Activated naive CD4-positive, alpha-beta T cell treated with anti-CD3 and anti-CD28 coated beads for 36 hours (primary cell): ENCODE results near the gene DNAI1. TPM values are rescaled to one million over a fixed set of nuclear protein-coding genes. Genes with fewer than 3 reads are reported as not detected.

Source experiments
- CTCF ChIA-PET: fragments of 350-600 bp; sonication (Branson Sonifier 250); formaldehyde crosslinking; loops from one replicate; lab custom pipeline; 2021; ENCODE audit warnings: antibody characterized with exemption; lab: Charles Lee
- DNase-seq: peaks from one replicate; pipeline ENCODE4 v3.0.0-alpha.2; 2020
- H3K27ac Mint-ChIP-seq: one replicate; pipeline ENCODE4 v1.8.0; 2021; ENCODE audit warnings: mild to moderate bottlenecking, mixed read lengths
- H3K27me3 Mint-ChIP-seq: one replicate; pipeline ENCODE4 v1.8.0; 2021; ENCODE audit warnings: low read depth, mixed read lengths
- H3K36me3 Mint-ChIP-seq: one replicate; pipeline ENCODE4 v1.8.0; 2021; ENCODE audit warnings: low read depth, mixed read lengths
- H3K4me1 Mint-ChIP-seq: one replicate; pipeline ENCODE4 v1.8.0; 2021; ENCODE audit warnings: low read depth, mixed read lengths
- H3K4me3 Mint-ChIP-seq: one replicate; pipeline ENCODE4 v1.8.0; 2021; ENCODE audit warnings: mild to moderate bottlenecking, moderate library complexity, mixed read lengths
- H3K9me3 Mint-ChIP-seq: one replicate; pipeline ENCODE4 v1.8.0; 2021; ENCODE audit warnings: mixed read lengths
- intact Hi-C: fragments of 100-400 bp; cut with micrococcal nuclease; formaldehyde crosslinking; loops from one replicate; pipeline ENCODE4 v1.15.1; 2023
- total RNA-seq, 2 experiments: library from RNA; stranded (reverse); gene quantifications; one replicate each; pipeline ENCODE4 v1.2.3, GENCODE V29; 2021

DNAI1 gene
- total RNA-seq, 2 experiments from 2014 or later: 0.26 TPM; not detected in 1

DNA sequence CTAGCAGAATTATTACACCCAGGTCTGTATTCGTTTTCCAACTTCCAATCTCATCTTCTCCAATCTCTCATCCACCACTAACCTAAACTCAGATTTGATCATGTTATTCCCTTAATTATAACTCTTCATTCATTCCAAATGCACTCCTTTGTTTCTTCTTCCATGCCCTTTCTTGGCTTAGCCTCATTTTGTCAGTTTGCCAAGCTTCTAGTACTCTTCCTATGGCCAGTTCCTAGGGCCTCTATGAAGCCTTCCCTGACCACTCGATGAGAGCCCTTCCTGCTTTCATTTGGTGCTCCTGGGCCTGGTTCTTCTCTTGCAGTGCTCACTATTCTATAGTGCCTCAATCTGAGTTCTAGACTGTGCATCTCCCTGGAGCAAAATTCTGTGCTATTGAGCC lies 6.0 kb upstream of the DNAI1 start:
- H3K9me3 Mint-ChIP-seq: no peaks in the 10 kb centered on the region
- H3K4me1 Mint-ChIP-seq: peaks cover 31% of the 10 kb centered on the region
- no peak overlapping the region for H3K4me3 Mint-ChIP-seq
- H3K27me3 Mint-ChIP-seq: no peaks in the 10 kb centered on the region
- CTCF ChIA-PET: no interaction called here
- H3K36me3 Mint-ChIP-seq: no peaks in the 10 kb centered on the region
- no peak overlapping the region for H3K27ac Mint-ChIP-seq
- intact Hi-C loops: loop anchor here (10.0 kb wide), 1 partner anchor 278 kb away; the partner anchor contains the start of gene UBAP1
- no peak for DNase-seq

DNA sequence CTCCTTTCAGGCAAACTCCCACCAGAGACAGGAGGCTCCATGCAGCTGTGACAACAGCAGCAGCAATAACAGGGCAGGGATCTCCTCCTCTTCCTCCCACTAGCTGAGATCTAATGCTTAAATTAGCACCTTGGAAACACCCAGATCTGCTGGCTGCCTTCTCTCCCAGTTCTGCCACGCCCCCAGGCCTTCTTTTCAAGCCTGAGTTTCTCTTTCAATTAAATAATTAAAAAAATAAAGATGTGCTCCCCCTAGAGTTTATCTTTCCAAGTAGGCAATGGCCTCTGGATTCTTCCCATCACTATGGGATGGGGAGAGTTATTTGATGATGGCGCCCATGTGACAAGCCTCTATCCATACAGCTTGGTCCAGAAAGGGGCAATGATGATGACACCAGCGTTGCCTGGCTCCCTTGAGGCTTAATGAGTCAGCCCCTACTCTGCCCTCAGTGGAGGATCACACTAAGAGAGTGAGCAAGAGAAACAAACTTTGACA lies 4.0 kb upstream of the DNAI1 start:
- H3K4me3 Mint-ChIP-seq: no peak overlapping the region
- intact Hi-C loops: loop anchor here (5.0 to 10.0 kb wide), 4 partner anchors 280 to 658 kb away; partner anchors contain the start of genes DCAF12, UBAP1 and UBE2R2
- peaks cover 40% of the 10 kb centered on the region for H3K4me1 Mint-ChIP-seq
- H3K27ac Mint-ChIP-seq: no peak overlapping the region
- H3K9me3 Mint-ChIP-seq: no peaks in the 10 kb centered on the region
- peak; percentile 53 for DNase-seq
- H3K36me3 Mint-ChIP-seq: no peaks in the 10 kb centered on the region
- no peaks in the 10 kb centered on the region for H3K27me3 Mint-ChIP-seq
- CTCF ChIA-PET: interaction anchor here (0.5 to 1.1 kb wide), 8 partner anchors 48 to 488 kb away, joined by 3 to 4 read pairs (median 3); no protein-coding TSS in a partner anchor

DNA sequence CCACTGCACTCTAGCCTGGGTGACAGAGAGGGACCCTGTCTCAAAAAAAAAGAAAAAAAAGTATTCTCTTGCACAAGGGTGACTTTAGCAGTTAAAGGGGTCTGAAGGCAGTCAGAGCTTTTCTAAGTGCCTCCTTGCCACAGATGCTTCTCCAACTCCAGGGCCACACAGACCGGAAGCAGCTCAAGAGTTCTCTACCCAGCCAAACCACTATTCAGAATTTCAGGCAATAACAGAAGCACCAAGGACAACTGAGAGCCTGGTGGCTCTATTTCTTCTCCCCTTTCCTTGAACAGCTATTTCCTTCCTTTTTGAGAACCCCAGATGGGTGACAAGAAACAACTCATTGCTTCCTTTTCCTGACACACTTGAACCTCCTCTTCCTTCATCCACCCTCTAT lies 2.5 kb upstream of the DNAI1 start:
- Mint-ChIP-seq H3K27me3 (peaks cover 1% of the 10 kb centered on the region), H3K4me1 (peaks cover 43% of the 10 kb centered on the region), H3K36me3 (no peaks in the 10 kb centered on the region), H3K9me3 (no peaks in the 10 kb centered on the region), H3K27ac (no peak overlapping the region), H3K4me3 (no peak overlapping the region)
- no peak for DNase-seq
- intact Hi-C loops: loop anchor here (5.0 to 10.0 kb wide), 4 partner anchors 281 to 656 kb away; partner anchors contain the start of genes DCAF12, UBAP1 and UBE2R2
- CTCF ChIA-PET: interaction anchor here (0.7 to 1.2 kb wide), 5 partner anchors 12 to 62 kb away, joined by 3 to 4 read pairs (median 4); no protein-coding TSS in a partner anchor

DNA sequence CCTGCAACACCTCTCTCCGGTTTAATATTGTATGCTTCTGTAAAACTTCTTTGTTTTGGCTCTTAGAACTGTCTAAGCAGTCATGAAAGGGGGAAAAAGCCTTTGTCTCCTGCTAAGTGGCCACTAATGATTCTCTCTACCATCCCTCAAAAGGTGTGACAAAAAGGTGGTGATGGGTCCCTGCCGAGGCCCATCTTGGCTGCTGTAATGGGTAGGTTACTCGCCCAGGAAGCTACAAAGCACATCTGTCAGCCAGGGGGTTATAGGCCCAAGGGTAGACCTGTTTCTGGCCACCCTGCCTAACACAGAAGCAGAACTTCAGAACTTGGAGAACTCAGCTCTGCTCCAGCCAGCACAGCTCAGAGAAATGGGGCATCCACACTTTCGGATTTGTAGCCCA lies 1.9 kb upstream of the DNAI1 start:
- DNase-seq: no peak
- Mint-ChIP-seq H3K27me3 (peaks cover 1% of the 10 kb centered on the region), H3K36me3 (no peaks in the 10 kb centered on the region), H3K4me3 (peak overlapping the region; percentile 87), H3K9me3 (no peaks in the 10 kb centered on the region), H3K4me1 (peaks cover 42% of the 10 kb centered on the region), H3K27ac (no peak overlapping the region)
- intact Hi-C loops: loop anchor here (5.0 to 10.0 kb wide), 4 partner anchors 282 to 656 kb away; partner anchors contain the start of genes DCAF12, UBAP1 and UBE2R2
- CTCF ChIA-PET: interaction anchor here (0.7 to 1.1 kb wide), 4 partner anchors 13 to 63 kb away, joined by 3 to 4 read pairs (median 4); no protein-coding TSS in a partner anchor

DNA sequence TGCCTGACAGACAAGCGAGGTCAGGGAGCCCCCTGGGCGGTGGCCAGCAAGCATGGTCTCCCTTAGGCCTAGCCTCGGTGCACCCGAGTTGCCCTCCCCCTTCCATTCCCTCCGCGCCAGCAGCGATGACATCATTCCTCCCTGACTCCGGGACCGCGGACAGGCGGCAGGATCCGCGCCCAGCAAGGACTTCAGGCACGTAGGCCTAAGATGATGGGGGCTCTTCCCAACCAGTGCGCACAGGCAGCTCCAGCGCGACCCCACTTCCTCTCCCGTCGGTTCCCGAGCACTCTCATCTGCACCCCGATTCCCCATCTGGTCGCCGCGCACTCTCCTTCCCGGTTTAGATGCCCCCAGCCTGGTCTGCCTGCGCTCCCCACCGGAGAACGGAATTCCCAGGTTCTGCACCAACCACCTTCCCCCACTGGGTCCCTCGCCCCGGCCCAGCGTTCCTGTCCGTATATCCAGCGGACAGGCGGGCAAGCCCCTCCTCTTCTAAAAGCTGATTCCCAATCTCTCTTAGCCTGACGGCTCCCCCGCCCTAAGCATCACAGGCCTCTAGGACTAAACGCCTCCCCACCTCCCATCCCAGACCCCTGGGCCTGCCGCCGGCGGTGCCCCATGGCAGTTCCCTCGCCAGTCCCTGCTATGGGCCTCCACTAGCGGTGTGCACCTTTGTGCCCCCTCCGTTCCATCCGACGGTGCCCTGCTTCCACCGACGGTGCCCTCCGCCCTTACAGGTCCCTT lies 1.2 kb upstream of the DNAI1 start:
- H3K27ac Mint-ChIP-seq: no peak overlapping the region
- H3K4me3 Mint-ChIP-seq: peak overlapping the region; percentile 87
- H3K4me1 Mint-ChIP-seq: peaks cover 40% of the 10 kb centered on the region
- DNase-seq: peak; percentile 36
- H3K36me3 Mint-ChIP-seq: no peaks in the 10 kb centered on the region
- CTCF ChIA-PET: no interaction called here
- no peaks in the 10 kb centered on the region for H3K9me3 Mint-ChIP-seq
- peaks cover 1% of the 10 kb centered on the region for H3K27me3 Mint-ChIP-seq
- intact Hi-C loops: loop anchor here (1.0 to 10.0 kb wide), 13 partner anchors 43 to 655 kb away; partner anchors contain the start of genes DCAF12, KIF24, NUDT2 and RPP25L

DNA sequence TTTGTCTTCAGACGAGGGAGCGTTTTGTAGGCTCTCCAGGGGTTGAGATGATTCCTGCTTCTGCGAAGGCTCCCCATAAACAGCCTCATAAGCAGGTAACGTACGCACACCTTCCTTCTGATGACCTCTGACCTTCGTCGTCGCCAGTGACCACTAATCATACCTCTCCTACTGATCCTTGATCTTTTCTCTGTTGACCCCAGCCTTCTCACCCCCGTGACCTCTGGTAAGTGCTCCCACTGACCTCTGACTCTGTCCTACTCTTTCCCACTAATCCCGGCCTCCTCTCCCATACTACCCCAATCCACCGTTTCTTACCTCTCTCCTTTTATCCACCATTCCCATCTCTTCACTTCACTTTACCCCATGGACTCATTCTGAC lies 345 bp downstream of the DNAI1 start:
- CTCF ChIA-PET: interaction anchor here (0.7 kb wide), 1 partner anchor 65 kb away, joined by 4 read pairs; no protein-coding TSS in a partner anchor
- H3K4me1 Mint-ChIP-seq: peaks cover 43% of the 10 kb centered on the region
- intact Hi-C loops: loop anchor here (1.0 to 10.0 kb wide), 13 partner anchors 41 to 653 kb away; partner anchors contain the start of genes DCAF12, KIF24, NUDT2 and RPP25L
- H3K9me3 Mint-ChIP-seq: no peaks in the 10 kb centered on the region
- peak overlapping the region; percentile 87 for H3K4me3 Mint-ChIP-seq
- DNase-seq: no peak
- no peak overlapping the region for H3K27ac Mint-ChIP-seq
- H3K36me3 Mint-ChIP-seq: no peaks in the 10 kb centered on the region
- H3K27me3 Mint-ChIP-seq: peaks cover 1% of the 10 kb centered on the region

DNA sequence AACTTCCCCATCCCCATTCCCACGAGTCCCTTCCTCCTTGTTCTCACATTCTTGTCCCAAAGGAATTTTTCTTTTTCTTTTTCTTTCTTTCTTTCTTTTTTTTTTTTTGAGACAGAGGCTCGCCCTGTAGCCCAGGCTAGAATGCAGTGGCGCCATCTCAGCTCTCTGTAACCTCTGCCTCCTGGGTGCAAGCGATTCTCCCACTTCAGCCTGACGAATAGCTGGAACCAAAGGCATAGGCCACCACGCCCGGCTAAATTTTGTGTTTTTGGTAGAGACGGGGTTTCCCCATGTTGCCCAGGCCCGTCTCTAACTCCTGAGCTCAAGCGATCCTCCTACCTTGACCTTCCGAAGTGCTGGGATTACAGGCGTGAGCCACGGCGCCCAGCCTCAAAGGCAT lies 751 bp downstream of the DNAI1 start:
- CTCF ChIA-PET: interaction anchor here (0.7 kb wide), 1 partner anchor 65 kb away, joined by 4 read pairs; no protein-coding TSS in a partner anchor
- Mint-ChIP-seq H3K36me3 (no peaks in the 10 kb centered on the region), H3K9me3 (no peaks in the 10 kb centered on the region), H3K4me1 (peaks cover 40% of the 10 kb centered on the region), H3K27me3 (peaks cover 1% of the 10 kb centered on the region), H3K27ac (no peak overlapping the region), H3K4me3 (no peak overlapping the region)
- intact Hi-C loops: loop anchor here (2.0 to 10.0 kb wide), 6 partner anchors 207 to 653 kb away; partner anchors contain the start of genes DCAF12, UBAP1, UBAP2 and UBE2R2
- DNase-seq: no peak

DNA sequence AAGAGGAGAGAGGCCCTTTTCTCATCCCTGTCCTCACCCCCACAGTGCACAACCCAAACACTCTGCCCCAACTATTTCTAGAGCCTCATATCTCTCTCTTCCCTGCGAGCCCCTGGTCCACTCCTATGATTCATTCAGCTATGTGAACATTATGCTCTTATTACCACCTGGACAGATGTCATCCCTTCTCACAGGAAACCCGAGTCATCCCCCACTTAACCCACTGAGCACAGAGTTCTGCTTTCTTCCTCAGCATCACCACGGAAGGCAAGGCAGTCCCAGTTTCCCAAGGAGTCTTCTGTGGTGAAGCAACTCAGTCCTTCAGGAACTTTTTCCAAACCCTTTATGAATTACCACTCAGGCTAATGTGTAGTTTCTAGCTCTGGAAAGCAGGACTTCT lies 1.3 kb downstream of the DNAI1 start:
- Mint-ChIP-seq H3K27ac (no peak overlapping the region), H3K4me3 (no peak overlapping the region), H3K36me3 (no peaks in the 10 kb centered on the region), H3K9me3 (no peaks in the 10 kb centered on the region), H3K4me1 (peaks cover 34% of the 10 kb centered on the region), H3K27me3 (peaks cover 1% of the 10 kb centered on the region)
- intact Hi-C loops: loop anchor here (2.0 to 10.0 kb wide), 6 partner anchors 207 to 652 kb away; partner anchors contain the start of genes DCAF12, UBAP1, UBAP2 and UBE2R2
- CTCF ChIA-PET: interaction anchor here (0.6 to 0.7 kb wide), 2 partner anchors 64 to 147 kb away, joined by 3 to 4 read pairs; no protein-coding TSS in a partner anchor
- no peak for DNase-seq

DNA sequence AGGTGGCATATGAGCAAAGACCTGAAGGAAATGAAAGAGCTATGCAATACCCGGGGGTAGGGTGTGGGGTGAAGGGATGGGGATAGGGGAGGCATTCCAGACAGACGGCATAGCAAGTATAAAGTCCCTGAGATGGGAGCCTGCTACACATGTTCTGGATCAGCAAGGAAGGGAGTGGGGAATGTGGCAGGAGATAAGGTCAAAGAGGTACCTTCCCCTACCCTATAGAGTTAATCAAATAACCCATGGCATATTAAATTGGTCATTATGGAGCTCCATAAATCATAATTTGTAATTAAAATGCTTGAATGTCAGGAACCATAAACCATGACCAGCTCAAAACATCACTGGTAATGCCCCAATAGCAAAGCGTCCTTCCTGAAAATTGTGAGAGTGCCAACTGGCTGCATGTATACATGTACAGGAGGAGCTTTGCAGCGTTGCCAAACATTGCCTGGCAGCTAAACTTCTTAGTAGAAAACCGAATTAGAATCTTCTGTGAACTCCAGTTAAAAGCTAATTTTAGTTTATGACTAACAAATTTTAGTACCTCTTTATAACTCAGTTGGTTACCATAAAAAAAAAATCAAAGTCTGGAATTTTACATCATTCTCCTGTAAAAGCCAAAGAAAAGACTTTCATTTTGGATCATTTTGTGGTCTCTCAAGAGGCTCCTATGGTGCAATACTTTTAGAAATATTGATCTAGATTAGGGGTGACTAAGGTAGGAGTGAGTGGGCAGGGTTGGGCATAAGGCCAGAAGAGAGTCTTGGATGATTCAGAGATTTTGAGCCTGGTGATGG lies 4.7 kb downstream of the DNAI1 start:
- DNase-seq: peak; percentile 81
- Mint-ChIP-seq H3K9me3 (no peaks in the 10 kb centered on the region), H3K4me1 (peaks cover 14% of the 10 kb centered on the region), H3K27ac (no peak overlapping the region), H3K4me3 (no peak overlapping the region), H3K27me3 (peaks cover 1% of the 10 kb centered on the region), H3K36me3 (no peaks in the 10 kb centered on the region)
- CTCF ChIA-PET: interaction anchor here (0.6 to 1.3 kb wide), 5 partner anchors 10 to 144 kb away, joined by 3 to 6 read pairs (median 3); no protein-coding TSS in a partner anchor
- intact Hi-C loops: no loop called here

DNA sequence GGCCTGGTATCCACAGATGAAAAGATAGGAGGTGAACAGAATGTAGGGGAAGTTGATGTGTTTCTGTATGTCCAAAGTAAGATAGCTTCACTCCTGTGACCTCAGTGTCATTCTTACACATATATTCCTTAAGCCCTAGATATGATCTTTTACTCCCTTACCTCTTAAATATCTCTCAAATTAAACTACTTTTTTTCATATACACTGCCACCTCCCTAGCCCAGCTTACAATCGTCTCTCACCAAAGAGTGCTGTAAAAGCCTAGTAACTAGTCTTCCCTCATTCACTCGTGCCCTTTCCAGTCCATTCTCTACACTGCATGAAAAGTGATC lies 5.3 kb downstream of the DNAI1 start:
- CTCF ChIA-PET: interaction anchor here (1.1 to 1.3 kb wide), 3 partner anchors 10 to 140 kb away, joined by 3 to 6 read pairs (median 4); no protein-coding TSS in a partner anchor
- intact Hi-C loops: no loop called here
- no peak overlapping the region for H3K4me3 Mint-ChIP-seq
- peaks cover 10% of the 10 kb centered on the region for H3K4me1 Mint-ChIP-seq
- no peaks in the 10 kb centered on the region for H3K9me3 Mint-ChIP-seq
- no peaks in the 10 kb centered on the region for H3K36me3 Mint-ChIP-seq
- H3K27ac Mint-ChIP-seq: no peak overlapping the region
- DNase-seq: no peak
- H3K27me3 Mint-ChIP-seq: peaks cover 1% of the 10 kb centered on the region

DNA sequence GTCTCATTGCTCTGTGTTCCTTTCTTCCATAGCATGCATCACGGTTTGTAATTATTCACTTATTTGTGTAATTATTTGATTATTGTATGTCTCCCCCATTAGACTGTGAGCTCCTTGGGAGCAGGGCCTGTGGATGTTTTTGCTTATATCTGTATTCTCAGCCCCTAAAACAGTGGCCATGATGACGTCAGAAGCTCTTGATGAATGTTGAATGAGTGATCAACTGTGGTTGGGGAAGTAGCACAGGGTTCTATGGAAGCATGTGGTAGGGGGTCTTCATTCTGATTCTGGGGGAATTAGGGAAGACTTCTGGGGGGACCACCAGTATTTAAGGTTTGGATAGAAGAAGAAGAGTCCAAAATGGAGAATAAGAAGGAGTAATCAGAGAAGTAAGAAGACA lies 6.0 kb downstream of the DNAI1 start:
- no peak for DNase-seq
- Mint-ChIP-seq H3K4me3 (no peak overlapping the region), H3K9me3 (no peaks in the 10 kb centered on the region), H3K27ac (no peak overlapping the region), H3K36me3 (no peaks in the 10 kb centered on the region), H3K27me3 (peaks cover 1% of the 10 kb centered on the region), H3K4me1 (peaks cover 8% of the 10 kb centered on the region)
- CTCF ChIA-PET: interaction anchor here (1.0 to 1.3 kb wide), 2 partner anchors 36 to 139 kb away, joined by 3 read pairs; no protein-coding TSS in a partner anchor
- intact Hi-C loops: no loop called here
